Hepatocyte (in vitro differentiated cells): ENCODE measurements around the gene CPED1. TPM values are rescaled to one million over a fixed set of nuclear protein-coding genes. Genes with fewer than 3 reads are reported as not detected.

ENCODE experiments used
- DNase-seq: peaks from one replicate; pipeline ENCODE4 v3.0.0-alpha.2; 2016; ENCODE audit warnings: low spot score
- H2AFZ ChIP-seq: fragments of 200-600 bp; sonication (generic); 2 replicates; pipeline ENCODE4 v1.6.0; 2016; ENCODE audit warnings: antibody characterized with exemption, mild to moderate bottlenecking
- H3K27ac ChIP-seq: fragments of 200-600 bp; sonication (generic); 2 replicates; pipeline ENCODE4 v1.5.1; 2016; ENCODE audit warnings: mild to moderate bottlenecking
- H3K27me3 ChIP-seq: fragments of 200-600 bp; sonication (generic); 2 replicates; pipeline ENCODE4 v1.6.1; 2016
- H3K36me3 ChIP-seq: fragments of 200-600 bp; sonication (generic); replicated peaks from 2 replicates; pipeline ENCODE4 v1.5.1; 2016; ENCODE audit warnings: low read depth; ENCODE audit not compliant: insufficient read depth
- H3K4me1 ChIP-seq: fragments of 200-600 bp; sonication (generic); 2 replicates; pipeline ENCODE4 v1.5.1; 2016; ENCODE audit warnings: mild to moderate bottlenecking, moderate library complexity; ENCODE audit not compliant: insufficient read depth
- H3K4me2 ChIP-seq: fragments of 200-600 bp; sonication (generic); 2 replicates; pipeline ENCODE4 v1.6.0; 2016
- H3K4me3 ChIP-seq: fragments of 200-600 bp; sonication (generic); 2 replicates; pipeline ENCODE4 v1.5.1; 2016; ENCODE audit warnings: mild to moderate bottlenecking
- H3K79me2 ChIP-seq: fragments of 200-600 bp; sonication (generic); 2 replicates; pipeline ENCODE4 v1.6.0; 2017; ENCODE audit warnings: mild to moderate bottlenecking
- H3K9me2 ChIP-seq: fragments of 200-600 bp; sonication (generic); replicated peaks from 2 replicates; pipeline ENCODE4 v1.6.0; 2017; ENCODE audit warnings: mild to moderate bottlenecking; ENCODE audit not compliant: insufficient read depth
- H3K9me3 ChIP-seq: fragments of 200-600 bp; sonication (generic); 2 replicates; pipeline ENCODE4 v1.5.1; 2016; ENCODE audit warnings: low read depth, mild to moderate bottlenecking
- H4K20me1 ChIP-seq: fragments of 200-600 bp; sonication (generic); 2 replicates; pipeline ENCODE4 v1.6.0; 2016; ENCODE audit warnings: mild to moderate bottlenecking; ENCODE audit not compliant: insufficient read depth, poor library complexity, severe bottlenecking
- EZH2 ChIP-seq: fragments of 200-600 bp; sonication (generic); IDR thresholded peaks from 2 replicates; pipeline ENCODE4 v1.6.1; 2016; ENCODE audit warnings: antibody characterized with exemption, mild to moderate bottlenecking, borderline replicate concordance
- EZH2phosphoT487 ChIP-seq: fragments of 200-600 bp; sonication (generic); IDR thresholded peaks from one replicate; pipeline ENCODE4 v1.6.1; 2018; ENCODE audit warnings: antibody characterized with exemption, mild to moderate bottlenecking, low read depth, moderate library complexity; ENCODE audit not compliant: unreplicated experiment, severe bottlenecking
- WGBS: methylation state at CpG from one replicate; pipeline ENCODE4 v1.1.6; 2016; ENCODE audit warnings: low lambda C conversion rate; ENCODE audit errors: missing lambda C conversion rate; 5-methylcytosine and 5-hydroxymethylcytosine counted together
- polyA plus RNA-seq: library from polyadenylated mRNA; unstranded; fragments of >200 nt; fragmentation: Nextera tagmentation; extraction: Ambion mirVana; gene quantifications from 2 replicates; pipeline ENCODE4 v1.2.1, GENCODE V29; 2016
- total RNA-seq: library from RNA; depleted of rRNA; stranded (reverse); fragments of >200 nt; gene quantifications from 2 replicates; pipeline ENCODE4 v1.2.3, GENCODE V29; 2014
- TF ChIP-seq, protein P1 (sequence below): fragments of 200-600 bp; sonication (generic); IDR thresholded peaks from 2 replicates; pipeline ENCODE4 v1.5.1; 2016; ENCODE audit warnings: antibody characterized with exemption, mild to moderate bottlenecking; ENCODE audit not compliant: poor library complexity

CPED1 gene
- total and polyA plus RNA-seq, 2 experiments from 2014 or later, result 10.1 to 30.5 TPM

GRCh38 chr7:121279822-121280221, 291.3 kb downstream of the CPED1 start:
- Histone ChIP-seq H3K27ac (no peak overlapping the region), H3K4me3 (no peak overlapping the region), H3K27me3 (no peaks in the 10 kb centered on the region), H3K36me3 (no peaks in the 10 kb centered on the region), H3K4me2 (no peak overlapping the region), H3K79me2 (no peaks in the 10 kb centered on the region), H4K20me1 (no peaks in the 10 kb centered on the region), H3K4me1 (no peaks in the 10 kb centered on the region), H2AFZ (no peak overlapping the region), H3K9me3 (no peaks in the 10 kb centered on the region), H3K9me2 (no peaks in the 10 kb centered on the region)
- DNase-seq, result no peak
- TF ChIP-seq, protein P1, sequence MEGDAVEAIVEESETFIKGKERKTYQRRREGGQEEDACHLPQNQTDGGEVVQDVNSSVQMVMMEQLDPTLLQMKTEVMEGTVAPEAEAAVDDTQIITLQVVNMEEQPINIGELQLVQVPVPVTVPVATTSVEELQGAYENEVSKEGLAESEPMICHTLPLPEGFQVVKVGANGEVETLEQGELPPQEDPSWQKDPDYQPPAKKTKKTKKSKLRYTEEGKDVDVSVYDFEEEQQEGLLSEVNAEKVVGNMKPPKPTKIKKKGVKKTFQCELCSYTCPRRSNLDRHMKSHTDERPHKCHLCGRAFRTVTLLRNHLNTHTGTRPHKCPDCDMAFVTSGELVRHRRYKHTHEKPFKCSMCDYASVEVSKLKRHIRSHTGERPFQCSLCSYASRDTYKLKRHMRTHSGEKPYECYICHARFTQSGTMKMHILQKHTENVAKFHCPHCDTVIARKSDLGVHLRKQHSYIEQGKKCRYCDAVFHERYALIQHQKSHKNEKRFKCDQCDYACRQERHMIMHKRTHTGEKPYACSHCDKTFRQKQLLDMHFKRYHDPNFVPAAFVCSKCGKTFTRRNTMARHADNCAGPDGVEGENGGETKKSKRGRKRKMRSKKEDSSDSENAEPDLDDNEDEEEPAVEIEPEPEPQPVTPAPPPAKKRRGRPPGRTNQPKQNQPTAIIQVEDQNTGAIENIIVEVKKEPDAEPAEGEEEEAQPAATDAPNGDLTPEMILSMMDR, result no peak
- no peak for TF ChIP-seq EZH2
- TF ChIP-seq EZH2phosphoT487, result no peak
- 89% methylated on average over 4 of the region's 4 CpGs for WGBS

- no peaks in the 10 kb centered on the region for H4K20me1 ChIP-seq
- no peaks in the 10 kb centered on the region for H3K9me3 ChIP-seq
- no peak overlapping the region for H2AFZ ChIP-seq
- DNase-seq, result no peak
- no peak overlapping the region for H3K4me2 ChIP-seq
- no peak overlapping the region for H3K27ac ChIP-seq
- H3K9me2 ChIP-seq, result no peaks in the 10 kb centered on the region
- H3K4me3 ChIP-seq, result no peak overlapping the region
- WGBS, result 89% methylated on average over 1 of the region's 1 CpG
- no peaks in the 10 kb centered on the region for H3K27me3 ChIP-seq
- no peaks in the 10 kb centered on the region for H3K4me1 ChIP-seq
- H3K79me2 ChIP-seq, result no peaks in the 10 kb centered on the region
- no peaks in the 10 kb centered on the region for H3K36me3 ChIP-seq
- TF ChIP-seq EZH2phosphoT487 (no peak), EZH2 (no peak)
- TF ChIP-seq, protein P1, result no peak
Measured at GRCh38 chr7:121280656-121281055, 292.1 kb downstream of the CPED1 start.

GRCh38 chr7:121282129-121282528, 293.6 kb downstream of the CPED1 start:
- Histone ChIP-seq H3K9me2 (no peaks in the 10 kb centered on the region), H3K79me2 (no peaks in the 10 kb centered on the region), H2AFZ (no peak overlapping the region), H3K4me2 (no peak overlapping the region), H3K36me3 (no peaks in the 10 kb centered on the region), H3K4me1 (no peaks in the 10 kb centered on the region), H4K20me1 (no peaks in the 10 kb centered on the region), H3K27ac (no peak overlapping the region), H3K27me3 (no peaks in the 10 kb centered on the region), H3K9me3 (no peaks in the 10 kb centered on the region), H3K4me3 (no peak overlapping the region)
- TF ChIP-seq EZH2, result no peak
- TF ChIP-seq, protein P1, result no peak
- no peak for TF ChIP-seq EZH2phosphoT487
- no peak for DNase-seq
- 62% methylated on average over 3 of the region's 3 CpGs for WGBS

DNA sequence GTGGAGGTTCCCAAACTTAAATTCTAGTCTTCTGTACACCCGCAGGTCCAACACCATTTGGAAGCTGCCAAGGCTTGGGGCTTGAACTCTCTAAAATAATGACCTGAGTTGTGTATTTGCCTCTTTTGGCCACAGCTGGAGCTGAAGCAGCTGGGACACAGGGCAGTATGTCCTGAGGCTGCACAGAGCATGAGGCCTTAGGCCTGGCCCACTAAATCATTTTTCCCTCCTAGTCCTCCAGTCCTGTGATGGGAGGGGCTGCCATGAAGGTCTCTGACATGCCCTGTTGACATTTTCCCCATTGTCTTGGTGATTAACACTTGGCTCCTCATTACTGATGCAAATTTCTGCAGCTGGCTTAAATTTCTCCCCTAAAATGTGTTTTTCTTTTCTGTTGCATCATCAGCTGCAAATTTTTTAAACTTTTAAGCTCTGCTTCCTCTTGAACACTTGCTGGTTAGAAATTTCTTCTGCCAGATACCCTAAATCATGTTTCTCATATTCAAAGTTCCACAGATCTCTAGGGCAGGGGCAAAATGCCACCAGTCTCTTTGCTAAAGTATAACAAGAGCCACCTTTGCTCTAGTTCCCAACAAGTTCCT, 296.7 kb downstream of the CPED1 start:
- no peaks in the 10 kb centered on the region for H3K79me2 ChIP-seq
- H3K4me1 ChIP-seq, result no peaks in the 10 kb centered on the region
- H3K4me2 ChIP-seq, result no peak overlapping the region
- H2AFZ ChIP-seq, result no peak overlapping the region
- H3K27me3 ChIP-seq, result no peaks in the 10 kb centered on the region
- TF ChIP-seq EZH2phosphoT487 (no peak), EZH2 (no peak)
- TF ChIP-seq, protein P1, result no peak
- H4K20me1 ChIP-seq, result no peaks in the 10 kb centered on the region
- whole genome bisulfite sequencing, result 100% methylated on average over 1 of the region's 1 CpG
- H3K27ac ChIP-seq, result no peak overlapping the region
- H3K9me2 ChIP-seq, result no peaks in the 10 kb centered on the region
- no peaks in the 10 kb centered on the region for H3K36me3 ChIP-seq
- H3K4me3 ChIP-seq, result no peak overlapping the region
- DNase-seq, result no peak
- no peaks in the 10 kb centered on the region for H3K9me3 ChIP-seq
